CD4-positive, alpha-beta T cell treated with Interleukin-17A for 4 hours (primary cell): ENCODE measurements around the gene CP.
"Not testable (repeated sequence)": the region's sequence is repeated elsewhere in the genome, so short reads cannot be mapped to it uniquely, and the experiment has no call there.

ENCODE experiments used
- DNase-seq: peaks from one replicate; pipeline ENCODE4 v3.0.0-alpha.2; 2020; ENCODE audit warnings: mixed read lengths

Gene CP

GRCh38 chr3:149221783-149222517, at the start of gene CP:
TSS of gene CP (minus strand) at chr3:149221829. CDS start at chr3:149221792, 37 bp downstream.
- no peak for DNase-seq

DNA sequence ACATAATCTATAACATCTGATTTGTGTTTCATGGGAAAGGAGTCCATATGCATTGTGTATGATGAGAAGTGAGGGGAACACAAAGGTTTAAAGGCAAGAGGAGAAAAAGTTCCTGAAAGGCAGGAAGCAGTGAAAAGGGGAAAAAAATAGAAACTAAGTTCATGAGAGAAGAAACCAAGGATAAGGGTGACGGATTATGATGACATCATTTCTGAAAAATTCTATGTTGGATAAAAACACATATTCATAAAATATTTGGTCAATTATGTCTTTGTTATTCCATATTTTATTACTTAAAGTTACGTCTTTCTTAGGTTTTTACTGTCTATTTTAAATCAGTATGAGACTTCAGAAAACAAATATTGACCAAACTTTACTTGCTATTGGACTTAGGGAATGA, 48.6 kb upstream of the CP start:
- DNase-seq, result no peak

- no peak for DNase-seq
These were observed 48.1 kb upstream of the CP start for GRCh38 chr3:149269687-149270086.

DNA sequence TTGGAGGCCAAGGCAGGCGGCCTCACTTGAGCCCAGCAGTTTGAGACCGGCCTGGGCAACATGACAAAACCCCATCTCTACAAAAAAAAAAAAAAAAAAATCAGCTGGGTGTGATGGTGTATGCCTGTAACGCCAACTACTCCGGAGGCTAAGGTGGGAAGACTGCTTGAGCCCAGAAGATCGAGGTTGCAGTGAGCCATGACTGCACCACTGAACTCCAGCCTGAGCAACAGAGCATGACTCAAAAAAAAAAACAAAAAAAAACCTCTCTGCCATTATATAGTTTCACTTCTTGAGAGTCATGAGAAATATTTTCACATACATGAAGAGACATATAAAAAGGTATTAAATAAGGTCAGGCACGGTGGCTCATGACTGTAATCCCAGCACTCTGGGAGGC, 45.9 kb upstream of the CP start:
- DNase-seq, result no peak

GRCh38 chr3:149266736-149267135, 45.1 kb upstream of the CP start:
- no peak for DNase-seq

GRCh38 chr3:149263856-149264255, 42.2 kb upstream of the CP start:
- DNase-seq, result no peak

- no peak for DNase-seq
These were observed 37.1 kb upstream of the CP start for GRCh38 chr3:149258714-149259113.

DNA sequence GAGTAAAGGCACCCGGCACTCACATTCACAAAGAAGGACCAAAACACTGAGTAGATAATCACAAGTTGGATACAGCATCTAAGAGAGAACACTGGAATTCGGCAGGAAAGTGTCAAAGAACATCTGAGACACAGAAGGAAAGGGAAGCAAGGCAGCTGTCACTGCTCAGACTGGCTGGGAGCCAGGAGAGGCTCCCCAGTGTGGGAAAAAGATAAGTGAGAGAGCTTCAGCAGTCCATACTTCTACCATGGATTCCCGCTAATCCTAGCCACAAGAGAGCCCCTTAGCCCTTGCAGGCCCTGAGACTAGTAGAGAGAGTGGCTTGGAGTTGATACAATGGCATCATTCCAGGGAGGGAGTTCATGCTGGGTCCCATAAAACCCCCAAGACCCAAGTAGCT, 36.7 kb upstream of the CP start:
- no peak for DNase-seq

DNA sequence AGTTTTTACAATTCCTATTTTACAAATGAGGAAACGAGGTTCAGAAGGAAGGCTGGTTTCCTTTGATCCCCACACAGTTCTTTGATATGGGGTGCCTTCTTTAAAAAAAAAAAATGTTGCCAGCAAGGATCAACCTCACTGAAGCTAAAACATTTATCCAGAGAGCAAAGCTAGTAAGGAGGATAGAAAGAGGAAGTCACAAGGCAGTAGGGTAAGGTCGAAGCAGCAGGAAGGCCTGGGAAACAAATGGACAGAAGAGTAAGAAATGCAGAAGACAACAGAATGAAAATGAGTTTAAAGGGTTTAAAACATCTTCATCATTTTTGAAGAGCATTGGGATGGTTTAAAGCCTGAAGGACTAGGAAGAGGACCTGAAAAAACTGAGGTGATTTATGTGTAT, 30.6 kb upstream of the CP start:
- no peak for DNase-seq

- DNase-seq, result no peak
These were observed 29.6 kb upstream of the CP start for GRCh38 chr3:149251186-149251585.

DNA sequence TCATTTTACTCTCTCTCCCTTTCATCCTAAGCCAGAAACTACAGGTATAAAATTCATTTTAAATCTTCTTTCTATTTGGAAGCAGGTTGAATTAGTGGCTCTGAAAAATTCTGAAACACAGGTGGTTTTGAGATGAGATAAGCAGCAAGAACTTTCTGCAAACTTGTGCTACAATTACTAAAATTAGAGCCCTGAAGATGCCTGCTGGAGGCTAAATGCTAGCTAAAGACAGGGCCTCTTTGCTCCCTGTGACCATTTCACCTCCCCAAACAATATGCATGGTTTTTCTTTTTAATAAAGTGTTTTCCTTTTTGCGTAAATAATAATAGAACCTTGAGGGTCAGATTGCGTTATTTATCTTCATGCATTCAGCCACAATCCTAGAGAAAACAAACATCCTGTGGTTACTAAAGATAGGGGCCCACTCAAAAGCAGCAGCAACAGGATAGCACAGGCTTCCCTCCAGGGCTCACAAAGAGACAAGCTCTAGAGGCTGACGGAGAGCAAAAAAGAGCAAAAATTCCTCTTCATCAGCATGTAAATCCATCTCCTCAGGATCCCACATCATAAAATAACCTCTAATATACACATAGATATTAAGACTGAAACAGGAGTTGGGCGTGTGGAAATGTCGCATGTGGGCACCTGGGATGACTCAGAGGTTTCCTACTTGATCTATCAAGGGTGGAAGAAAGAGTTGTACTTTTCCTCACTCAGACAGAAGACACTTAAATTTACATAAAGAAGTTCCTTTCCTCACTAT, 26.5 kb upstream of the CP start:
- no peak for DNase-seq

- DNase-seq, result no peak
These were observed 25.5 kb upstream of the CP start for GRCh38 chr3:149247008-149247710.

DNA sequence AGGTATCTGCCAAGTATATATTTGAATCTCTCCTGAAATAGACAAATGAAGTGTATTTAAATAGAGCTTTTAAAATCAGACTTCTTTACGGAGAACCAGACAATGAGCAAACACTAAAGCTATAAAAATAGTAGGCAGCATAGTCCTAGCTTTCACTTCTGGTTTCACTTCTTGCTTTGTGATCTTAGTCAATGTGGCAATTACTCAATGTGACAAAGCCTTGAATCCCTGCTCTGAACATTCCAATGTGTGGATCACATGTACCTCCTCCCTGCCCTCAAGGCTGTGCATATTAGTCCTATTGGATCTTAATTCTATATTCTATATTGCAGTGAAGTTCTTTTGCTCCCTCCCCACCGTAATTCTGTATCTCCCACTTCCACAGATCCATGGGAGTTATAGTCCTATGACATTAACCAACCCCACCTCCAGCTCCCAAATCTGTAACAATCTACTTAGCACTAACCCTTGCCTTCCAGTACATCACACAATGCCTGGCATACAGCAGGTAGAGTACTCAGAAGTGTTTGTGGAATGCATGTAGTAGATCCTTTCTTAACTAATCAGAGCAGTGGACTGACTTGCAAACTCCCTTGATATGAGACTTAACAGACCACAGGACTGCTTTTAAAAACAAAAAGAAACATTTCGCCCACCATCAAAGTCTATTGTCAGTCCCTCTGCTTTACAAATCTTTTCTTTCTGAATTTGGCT, 24.3 kb upstream of the CP start:
- no peak for DNase-seq

GRCh38 chr3:149243540-149243939, 21.9 kb upstream of the CP start:
- no peak for DNase-seq

DNA sequence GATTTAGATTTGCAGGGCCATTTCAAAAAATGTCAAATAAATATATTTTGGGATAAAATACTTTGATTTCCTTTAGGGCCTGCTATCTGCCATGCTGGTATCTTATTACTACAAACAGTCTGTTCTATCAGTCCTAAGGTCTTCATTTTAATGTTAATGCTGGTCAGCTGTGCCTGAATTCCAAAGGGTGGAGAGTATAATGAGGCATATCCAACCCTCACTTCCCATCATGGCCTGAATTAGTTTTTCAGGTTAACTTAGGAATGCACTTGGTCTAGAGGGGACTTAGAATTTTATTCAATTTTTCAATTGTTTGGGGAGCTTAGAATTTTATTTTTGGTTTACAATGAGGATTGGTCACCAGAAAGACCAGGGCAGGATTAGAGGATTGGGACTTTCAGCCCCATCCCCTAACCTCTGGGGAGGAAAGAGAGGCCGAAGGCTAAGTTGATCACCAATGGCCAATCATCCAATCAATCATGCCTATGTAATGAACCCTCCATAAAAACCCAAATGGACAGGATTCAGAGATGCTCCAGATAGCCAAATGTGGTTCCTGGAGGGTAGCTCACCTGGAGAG, 17.8 kb upstream of the CP start:
- no peak for DNase-seq

GRCh38 chr3:149238268-149238667, 16.6 kb upstream of the CP start:
- DNase-seq, result not testable (repeated sequence)

GRCh38 chr3:149235599-149236424, 14.2 kb upstream of the CP start:
- DNase-seq, result no peak

DNA sequence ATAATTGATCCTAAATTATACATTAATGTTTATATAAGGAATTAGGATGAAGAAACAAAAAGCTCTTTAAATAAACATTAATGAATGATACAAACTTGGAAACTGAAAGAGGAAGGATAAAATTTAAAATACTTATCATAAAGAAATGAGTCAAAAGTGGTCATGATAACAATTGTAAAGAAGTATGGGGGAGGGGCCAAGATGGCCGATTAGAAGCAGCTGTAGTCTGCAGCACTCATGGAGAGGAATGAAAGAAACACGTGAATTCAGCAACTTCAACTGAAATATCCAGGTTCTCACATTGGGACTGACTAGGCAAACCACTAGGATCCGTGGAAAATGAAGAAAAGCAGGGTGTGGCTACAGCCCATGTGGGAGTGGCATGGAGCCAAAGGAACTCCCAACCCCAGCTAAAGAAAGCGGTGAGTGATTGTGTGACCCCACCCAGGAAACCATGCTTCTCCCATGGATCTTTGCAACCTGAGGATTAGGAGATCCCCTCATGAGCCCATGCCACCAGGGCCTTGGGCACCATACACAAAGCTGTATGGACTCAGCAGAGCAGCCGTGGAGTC, 13.1 kb upstream of the CP start:
- no peak for DNase-seq

GRCh38 chr3:149233323-149233722, 11.7 kb upstream of the CP start:
- DNase-seq, result no peak

- no peak for DNase-seq
These were observed 10.2 kb upstream of the CP start for GRCh38 chr3:149231871-149232270.

DNA sequence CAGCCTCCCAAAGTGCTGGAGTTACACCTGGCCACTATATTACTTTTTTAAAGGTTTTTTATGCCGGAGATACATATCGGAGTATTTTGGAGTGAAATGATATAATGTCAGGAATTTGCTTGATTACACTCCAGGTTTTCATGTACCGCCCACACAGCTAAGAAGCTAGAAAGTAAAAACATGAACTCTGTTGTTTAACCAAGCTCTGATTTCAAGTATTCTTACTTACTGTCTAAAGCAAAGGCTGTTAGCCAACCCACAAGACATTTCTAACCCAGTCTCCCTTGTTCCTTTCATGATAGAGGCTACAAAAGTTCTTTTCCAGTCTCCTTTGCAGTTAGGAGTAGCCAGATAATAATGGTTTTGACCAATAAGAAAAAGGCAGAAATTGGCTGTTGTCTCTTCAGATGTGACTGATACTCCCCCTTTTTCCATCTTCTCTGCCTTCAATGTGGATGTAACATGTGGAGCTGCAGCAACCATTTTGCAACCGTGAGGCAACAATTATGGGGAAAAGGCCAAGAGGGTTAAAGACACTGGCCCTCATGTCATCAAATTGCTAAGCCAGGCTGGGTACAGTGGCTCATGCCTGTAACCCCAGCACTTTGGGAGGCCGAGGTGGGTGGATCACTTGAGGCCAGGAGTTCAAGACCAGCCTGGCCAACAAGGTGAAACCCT, 6.1 kb upstream of the CP start:
- DNase-seq, result no peak
